ENCODE data around the gene AK8. TPM values are rescaled to one million over a fixed set of nuclear protein-coding genes. Genes with fewer than 3 reads are reported as not detected.

AK8 gene
- total and polyA plus RNA-seq, 9 of the 15 experiments (the other 6 are each of a cell fraction or from before 2014, with no cell fraction given): 0.06 to 0.37 TPM; not detected in 7

- TF ChIP-seq ZBTB11 (CRISPR knock-in tag; IDR thresholded peaks at IDR 0.05) (no peak), SNRNP70 (optimal IDR thresholded peaks at IDR 0.05; ENCODE audit: low read depth, low read length) (no peak), PTTG1 (tag; IDR thresholded peaks at IDR 0.05; ENCODE audit: low read depth) (no peak), HMGN3 (IDR thresholded peaks at IDR 0.05; ENCODE audit: borderline replicate concordance, extremely low read depth, insufficient read length, low read depth, low read length) (no peak), POLR3A (IDR thresholded peaks at IDR 0.05; ENCODE audit: borderline replicate concordance, extremely low read depth, insufficient read depth, insufficient read length) (no peak), SMAD2 (IDR thresholded peaks at IDR 0.05; ENCODE audit: low read depth, low read length) (no peak), ZNF347 (CRISPR knock-in tag; IDR thresholded peaks at IDR 0.05; ENCODE audit: low read depth) (no peak), TAF15 (IDR thresholded peaks at IDR 0.05; ENCODE audit: low read depth, low read length) (no peak), SMARCE1 (IDR thresholded peaks at IDR 0.05) (no peak), ATF6 (CRISPR knock-in tag; IDR thresholded peaks at IDR 0.05) (no peak)
Measured at GRCh38 chr9:132855904-132856303, 22.2 kb downstream of the AK8 start (continued).

Data from K562 (cell line).